B cell (primary cell): ENCODE data around the gene SHBG. TPM values are rescaled to one million over a fixed set of nuclear protein-coding genes. Genes with fewer than 3 reads are reported as not detected.
A peak's percentile ranks its signal among the peaks of the same experiment; 100 is the strongest.

ENCODE experiments used
- ATAC-seq: fragments of 200-7000 bp; cut with Tn5 transposase; one replicate; pipeline ENCODE4 v1.10.0; 2021; ENCODE audit warnings: low read depth, mild to moderate bottlenecking, moderate number of reproducible peaks, moderate library complexity
- CTCF ChIA-PET: fragments of 350-600 bp; sonication (Branson Sonifier 250); formaldehyde crosslinking; loops from one replicate; lab custom pipeline; 2021; ENCODE audit warnings: antibody characterized with exemption, inconsistent platforms; lab: Charles Lee
- POLR2A ChIA-PET: fragments of 350-600 bp; sonication (Branson Sonifier 250); formaldehyde crosslinking; loops from one replicate; lab custom pipeline; 2021; ENCODE audit warnings: antibody characterized with exemption; lab: Charles Lee
- DNase-seq: peaks from one replicate; pipeline ENCODE4 v3.0.0; 2013
- H2AFZ ChIP-seq: 2 replicates; pipeline ENCODE4 v1.6.1; 2012; ENCODE audit warnings: mild to moderate bottlenecking, low read depth, low read length; ENCODE audit not compliant: insufficient read depth, poor library complexity, severe bottlenecking
- H3K27ac ChIP-seq, 2 donors: 1 replicate in 1 of 2; 2 replicates in 1 of 2; pipeline ENCODE4 v1.5.1; 2012 to 2013; ENCODE audit warnings: low read length in 2 of 2, mild to moderate bottlenecking in 2 of 2, moderate library complexity in 1 of 2
- H3K27me3 ChIP-seq, 4 experiments: fragments of 200-600 bp in 1 of 4; sonication (generic) in 1 of 4; replicated peaks in 1 of 4; 1 replicate in 2 of 4; 2 replicates in 2 of 4; pipeline versions ENCODE4 v1.6.1 to v1.7.0; 2013 to 2016; ENCODE audit warnings: low read length in 3 of 4, mild to moderate bottlenecking in 2 of 4, mixed read lengths in 1 of 4, moderate library complexity in 1 of 4; ENCODE audit not compliant: insufficient read depth in 4 of 4, control insufficient read depth in 3 of 4; ENCODE audit errors: control extremely low read depth in 1 of 4
- H3K36me3 ChIP-seq, 2 experiments: replicated peaks in 1 of 2; 1 replicate in 1 of 2; 2 replicates in 1 of 2; pipeline versions ENCODE4 v1.6.1 to v1.7.1; 2013; ENCODE audit warnings: low read length in 1 of 2; ENCODE audit not compliant: insufficient read depth in 2 of 2, control insufficient read depth in 1 of 2; ENCODE audit errors: control extremely low read depth in 1 of 2, extremely low read depth in 1 of 2
- H3K4me1 ChIP-seq, 2 donors: fragments of 200-600 bp in 1 of 2; sonication (generic) in 1 of 2; 1 replicate in 1 of 2; 2 replicates in 1 of 2; pipeline versions ENCODE4 v1.5.1 to v1.6.1; 2013 to 2017; ENCODE audit warnings: low read length in 2 of 2; ENCODE audit not compliant: control insufficient read depth in 2 of 2, insufficient read depth in 2 of 2
- H3K4me2 ChIP-seq: replicated peaks from 2 replicates; pipeline ENCODE3; 2012; ENCODE audit warnings: mild to moderate bottlenecking, low read depth, low read length; ENCODE audit not compliant: poor library complexity, severe bottlenecking
- H3K4me3 ChIP-seq, 5 experiments: fragments of 200-600 bp in 1 of 5; sonication (generic) in 1 of 5; 1 replicate in 3 of 5; 2 replicates in 2 of 5; pipeline versions ENCODE4 v1.5.1 to v1.7.0; 2011 to 2016; ENCODE audit warnings: low read length in 4 of 5, mild to moderate bottlenecking in 4 of 5, low read depth in 2 of 5, control low read depth in 1 of 5, moderate library complexity in 1 of 5; ENCODE audit not compliant: insufficient read depth in 1 of 5; ENCODE audit errors: control extremely low read depth in 1 of 5, extremely low read depth in 1 of 5
- H3K79me2 ChIP-seq: fragments of 200-600 bp; sonication (generic); one replicate; pipeline ENCODE4 v1.6.0; 2016; ENCODE audit warnings: low read length; ENCODE audit not compliant: control insufficient read depth, insufficient read depth
- H3K9ac ChIP-seq: fragments of 200-600 bp; sonication (generic); 2 replicates; pipeline ENCODE4 v1.6.1; 2017; ENCODE audit warnings: mild to moderate bottlenecking, low read length, moderate library complexity
- H3K9me3 ChIP-seq, 3 donors: one replicate each; pipeline versions ENCODE4 v1.6.1 to v1.7.1; 2013; ENCODE audit warnings: low read length in 2 of 3; ENCODE audit not compliant: control insufficient read depth in 2 of 3, insufficient read depth in 1 of 3; ENCODE audit errors: control extremely low read depth in 1 of 3
- H4K20me1 ChIP-seq: 2 replicates; pipeline ENCODE4 v1.6.0; 2012; ENCODE audit warnings: mild to moderate bottlenecking, low read length; ENCODE audit not compliant: insufficient read depth, control insufficient read depth, poor library complexity, severe bottlenecking
- H3K27ac Mint-ChIP-seq: one replicate; pipeline ENCODE4 v1.8.0; 2021; ENCODE audit warnings: mixed read lengths
- H3K27me3 Mint-ChIP-seq: one replicate; pipeline ENCODE4 v1.8.0; 2021; ENCODE audit warnings: mixed read lengths
- H3K4me1 Mint-ChIP-seq: one replicate; pipeline ENCODE4 v1.8.0; 2021; ENCODE audit warnings: mixed read lengths
- H3K4me3 Mint-ChIP-seq: one replicate; pipeline ENCODE4 v1.8.0; 2021; ENCODE audit warnings: mixed read lengths
- H3K9me3 Mint-ChIP-seq: one replicate; pipeline ENCODE4 v1.8.0; 2022; ENCODE audit warnings: mixed read lengths; ENCODE audit not compliant: insufficient read depth
- EZH2 ChIP-seq: IDR thresholded peaks from 2 replicates; pipeline ENCODE4 v1.6.1; 2012; ENCODE audit warnings: borderline replicate concordance, low read depth, mild to moderate bottlenecking, moderate library complexity, low read length; ENCODE audit not compliant: insufficient read depth, poor library complexity, severe bottlenecking
- WGBS: methylation state at CpG from one replicate; pipeline ENCODE4 v1.1.5; 2013; ENCODE audit warnings: missing lambda C conversion rate; ENCODE audit not compliant: insufficient coverage; 5-methylcytosine and 5-hydroxymethylcytosine counted together
- intact Hi-C: fragments of 100-400 bp; cut with micrococcal nuclease; formaldehyde crosslinking; loops from one replicate; pipeline ENCODE4 v1.10.0; 2022
- polyA plus RNA-seq: library from polyadenylated mRNA; depleted of rRNA; stranded (reverse); fragments of >200 nt; gene quantifications from 2 replicates; pipeline ENCODE4 v1.2.3, GENCODE V29; 2012
- total RNA-seq, 2 donors: library from RNA; stranded (reverse); fragments of 120-200 nt in 1 of 2; gene quantifications; 1 replicate in 1 of 2; 2 replicates in 1 of 2; pipeline versions ENCODE4 v1.2.3 to v1.2.4, GENCODE V29; 2013 to 2022
- TF ChIP-seq, protein P1 (sequence below): fragments of 200-600 bp; IDR thresholded peaks from one replicate; pipeline ENCODE4 v1.8.0; 2022; ENCODE audit warnings: antibody characterized with exemption, mild to moderate bottlenecking

SHBG gene
- total and polyA plus RNA-seq, 2 donors (not counting 1 experiment from before 2014, with no cell fraction given) = 0.10 TPM; not detected in 1

DNA sequence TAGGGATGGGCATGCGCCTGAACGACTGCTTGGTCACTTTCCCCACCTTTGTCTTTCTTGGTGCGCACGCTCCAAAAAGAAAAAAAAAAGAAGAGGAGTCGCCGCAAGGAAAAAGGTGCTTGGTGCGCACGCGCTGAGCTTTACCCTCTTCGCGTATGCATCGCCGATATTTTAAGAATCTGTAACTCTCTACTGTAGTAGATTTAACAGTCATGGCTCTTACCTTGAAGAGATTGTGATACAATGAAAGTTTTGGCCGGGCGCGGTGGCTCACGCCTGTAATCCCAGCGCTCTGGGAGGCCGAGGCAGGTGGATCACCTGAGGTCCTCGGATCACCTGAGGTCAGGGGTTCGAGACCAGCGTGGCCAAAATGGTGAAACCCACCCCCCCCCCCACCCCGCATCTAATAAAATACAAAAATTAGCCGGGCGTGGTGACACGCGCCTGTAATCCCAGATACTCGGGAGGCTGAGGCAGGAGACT lies 14.6 kb upstream of the SHBG start:
- no peak for DNase-seq
- Histone ChIP-seq H3K9ac (peak overlapping the region; percentile 65), H3K4me2 (peak overlapping the region; percentile 82), H3K9me3 (no peaks in the 10 kb centered on the region), H3K27me3 (no peaks in the 10 kb centered on the region), H3K27ac (peak overlapping the region; percentile 67 to 85), H3K4me3 (peak overlapping the region; percentile 24 to 76 (median 72)), H4K20me1 (peaks cover 25% of the 10 kb centered on the region), H2AFZ (peak overlapping the region; percentile 74), H3K36me3 (peaks cover 1 to 8% of the 10 kb centered on the region in 2 experiments), H3K4me1 (peaks cover 12 to 26% of the 10 kb centered on the region in 2 donors), H3K79me2 (peaks cover 41% of the 10 kb centered on the region)
- Mint-ChIP-seq H3K27me3 (no peaks in the 10 kb centered on the region), H3K27ac (peak overlapping the region; percentile 93), H3K9me3 (no peaks in the 10 kb centered on the region), H3K4me1 (peaks cover 22% of the 10 kb centered on the region), H3K4me3 (peak overlapping the region; percentile 84)
- 6% methylated on average over 16 of the region's 28 CpGs for WGBS
- ChIA-PET POLR2A (interaction anchor here (0.6 to 2.9 kb wide), 12 partner anchors 12 to 235 kb away, joined by 3 to 35 read pairs (median 4); partner anchors contain the start of genes CD68, MPDU1, POLR2A and SAT2), CTCF (interaction anchor here (0.6 to 2.5 kb wide), 14 partner anchors 9 to 101 kb away, joined by 3 to 14 read pairs (median 4); partner anchors contain the start of genes ATP1B2, SAT2, SOX15 and TP53)
- TF ChIP-seq, protein P1, sequence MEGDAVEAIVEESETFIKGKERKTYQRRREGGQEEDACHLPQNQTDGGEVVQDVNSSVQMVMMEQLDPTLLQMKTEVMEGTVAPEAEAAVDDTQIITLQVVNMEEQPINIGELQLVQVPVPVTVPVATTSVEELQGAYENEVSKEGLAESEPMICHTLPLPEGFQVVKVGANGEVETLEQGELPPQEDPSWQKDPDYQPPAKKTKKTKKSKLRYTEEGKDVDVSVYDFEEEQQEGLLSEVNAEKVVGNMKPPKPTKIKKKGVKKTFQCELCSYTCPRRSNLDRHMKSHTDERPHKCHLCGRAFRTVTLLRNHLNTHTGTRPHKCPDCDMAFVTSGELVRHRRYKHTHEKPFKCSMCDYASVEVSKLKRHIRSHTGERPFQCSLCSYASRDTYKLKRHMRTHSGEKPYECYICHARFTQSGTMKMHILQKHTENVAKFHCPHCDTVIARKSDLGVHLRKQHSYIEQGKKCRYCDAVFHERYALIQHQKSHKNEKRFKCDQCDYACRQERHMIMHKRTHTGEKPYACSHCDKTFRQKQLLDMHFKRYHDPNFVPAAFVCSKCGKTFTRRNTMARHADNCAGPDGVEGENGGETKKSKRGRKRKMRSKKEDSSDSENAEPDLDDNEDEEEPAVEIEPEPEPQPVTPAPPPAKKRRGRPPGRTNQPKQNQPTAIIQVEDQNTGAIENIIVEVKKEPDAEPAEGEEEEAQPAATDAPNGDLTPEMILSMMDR = no peak
- no peak for TF ChIP-seq EZH2
- ATAC-seq = peak; percentile 6
- intact Hi-C loops = loop anchor here (1.0 to 10.0 kb wide), 6 partner anchors 12 to 308 kb away; partner anchors contain the start of genes ATP1B2, EIF5A, SAT2 and TP53

DNA sequence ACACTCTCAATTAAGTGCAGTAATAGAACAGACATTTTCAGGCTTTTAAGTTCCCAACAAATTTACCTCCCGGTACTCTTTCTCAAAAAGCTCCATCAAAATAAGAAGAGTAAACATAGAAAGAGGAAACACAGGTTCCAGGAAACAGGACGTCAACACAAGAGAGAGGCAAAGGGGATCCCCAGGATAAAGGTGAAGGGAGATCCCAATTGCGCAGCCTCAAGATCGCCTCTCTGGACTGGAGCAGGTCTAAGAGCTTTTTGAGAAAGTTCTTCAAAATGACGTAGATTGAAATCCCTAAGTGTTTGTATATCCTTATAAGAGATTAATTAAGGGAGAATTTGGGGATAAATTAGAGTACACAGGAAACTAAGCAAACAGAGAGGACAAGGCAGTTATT lies 11.3 kb upstream of the SHBG start:
- Histone ChIP-seq H3K9me3 (no peaks in the 10 kb centered on the region), H3K4me3 (no peak overlapping the region), H3K36me3 (no peaks in the 10 kb centered on the region), H3K27me3 (no peaks in the 10 kb centered on the region), H3K9ac (no peak overlapping the region), H3K79me2 (peaks cover 8% of the 10 kb centered on the region), H3K27ac (no peak overlapping the region), H2AFZ (no peak overlapping the region), H3K4me2 (no peak overlapping the region), H4K20me1 (peaks cover 7% of the 10 kb centered on the region), H3K4me1 (peaks cover 5 to 11% of the 10 kb centered on the region in 2 donors)
- intact Hi-C loops = loop anchor here (10.0 kb wide), 1 partner anchor 226 kb away; no protein-coding TSS in a partner anchor
- CTCF ChIA-PET = no interaction called here
- H3K27ac Mint-ChIP-seq = no peak overlapping the region
- POLR2A ChIA-PET = no interaction called here
- peaks cover 5% of the 10 kb centered on the region for H3K4me1 Mint-ChIP-seq
- H3K4me3 Mint-ChIP-seq = no peak overlapping the region
- 89% methylated on average over 3 of the region's 5 CpGs for WGBS
- H3K9me3 Mint-ChIP-seq = no peaks in the 10 kb centered on the region
- H3K27me3 Mint-ChIP-seq = no peaks in the 10 kb centered on the region
- TF ChIP-seq, protein P1 = no peak
- no peak for TF ChIP-seq EZH2
- no peak for ATAC-seq
- no peak for DNase-seq
